Activated CD8-positive, alpha-beta memory T cell treated with anti-CD3 and anti-CD28 coated beads for 1 hour (primary cell): Measurements from ENCODE around the gene ADAR.
A peak's percentile ranks its signal among the peaks of the same experiment; 100 is the strongest.

Experiments
- DNase-seq, 2 donors: peaks; one replicate each; pipeline ENCODE4 v3.0.0-alpha.2; 2020; ENCODE audit warnings: low read depth in 1 of 2; ENCODE audit errors: extremely low read depth in 1 of 2

ADAR gene

DNA sequence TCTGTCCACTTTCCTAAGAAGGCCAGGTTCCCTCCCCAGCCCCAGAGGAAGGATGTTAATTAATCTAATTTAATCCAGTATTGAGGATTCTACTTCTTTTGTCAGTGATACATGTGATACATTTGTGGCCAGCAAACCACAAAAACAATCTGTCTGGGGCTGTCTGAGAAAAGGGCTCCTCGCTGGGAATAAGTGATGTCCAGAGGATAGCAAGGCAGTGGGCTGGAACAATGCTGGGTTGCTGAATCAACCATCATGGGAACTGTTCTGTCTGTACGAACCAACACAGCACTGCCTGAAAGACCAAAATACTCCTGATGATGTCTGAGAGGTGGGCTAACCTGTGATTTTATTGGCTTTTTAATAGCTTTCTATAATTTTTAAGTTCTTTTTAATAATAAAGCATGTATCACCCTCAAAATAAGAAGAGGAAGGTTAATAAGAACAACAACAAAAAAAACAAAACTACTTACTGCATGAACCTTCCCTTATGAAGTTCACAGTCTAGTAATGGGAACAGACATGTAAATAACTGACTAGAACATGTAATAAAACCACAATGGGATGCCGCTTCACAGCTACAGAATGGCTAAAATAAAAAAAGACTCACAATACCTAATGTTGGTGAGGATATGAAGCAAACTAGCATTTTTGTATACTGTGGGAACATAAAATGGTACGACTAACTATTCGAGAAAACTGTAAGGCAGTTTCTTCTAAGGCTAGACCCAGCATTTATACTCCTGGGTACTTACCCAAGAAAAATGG is 11.4 kb upstream of the ADAR start:
- no peak for DNase-seq

GRCh38 chr1:154616659-154617345 is 8.8 kb upstream of the ADAR start:
- no peak for DNase-seq

DNA sequence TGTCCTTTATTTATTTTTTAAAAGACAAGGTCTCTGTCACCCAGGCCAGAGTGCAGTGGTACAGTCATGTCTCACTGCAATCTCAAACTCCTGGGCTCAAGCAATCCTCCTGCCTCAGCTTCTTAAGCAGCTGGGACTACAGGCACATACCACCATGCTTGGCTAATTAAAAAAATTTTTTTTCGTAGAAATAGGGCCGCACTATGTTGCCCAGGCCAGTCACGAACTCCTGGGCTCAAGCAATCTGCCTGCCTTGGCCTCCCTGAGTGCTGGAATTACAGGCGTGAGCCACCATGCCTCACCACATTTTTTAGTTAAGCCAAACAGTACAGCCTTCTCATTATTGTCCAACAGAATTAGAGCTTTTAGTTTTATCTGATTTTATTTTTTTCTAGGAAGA is 7.4 kb upstream of the ADAR start:
- no peak for DNase-seq

GRCh38 chr1:154614901-154615300 is 6.9 kb upstream of the ADAR start:
- DNase-seq: no peak

- no peak for DNase-seq
Measured at GRCh38 chr1:154614247-154614646, 6.3 kb upstream of the ADAR start.

DNA sequence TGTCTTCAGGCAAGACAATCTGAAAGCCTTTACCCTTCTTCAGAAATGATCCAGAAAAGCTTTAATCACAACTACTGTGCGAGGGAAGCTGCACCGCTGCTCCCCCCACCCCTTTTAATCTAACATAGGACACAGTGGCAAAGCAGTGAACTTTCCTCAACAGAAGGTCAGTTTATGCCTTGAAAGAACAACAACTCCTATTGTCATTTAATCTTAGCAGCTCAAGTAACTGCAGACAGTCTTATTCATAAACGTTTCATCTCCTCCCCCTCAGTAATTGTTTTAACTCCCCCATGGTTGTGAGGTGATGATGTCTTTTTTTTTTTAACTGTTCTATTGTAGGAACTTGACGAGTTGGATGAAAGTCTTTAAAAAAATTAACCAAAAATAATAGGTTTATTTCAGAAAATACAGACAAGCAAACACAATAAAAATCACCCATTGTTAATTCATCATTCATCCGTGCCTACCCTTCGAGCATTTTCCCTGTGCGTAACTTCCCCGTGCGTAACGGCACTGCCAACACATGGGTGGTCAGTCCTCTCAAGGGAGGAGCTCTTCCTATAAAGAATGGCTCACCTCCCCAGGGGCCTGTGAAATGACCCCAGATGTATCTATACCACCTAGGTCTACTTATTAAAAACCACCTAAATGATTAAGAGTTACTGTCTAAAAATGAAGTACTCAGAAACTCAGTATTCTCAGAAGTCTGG is 3.3 kb upstream of the ADAR start:
- DNase-seq: no peak

GRCh38 chr1:154609398-154610380 is 1.7 kb upstream of the ADAR start:
- DNase-seq: no peak

DNA sequence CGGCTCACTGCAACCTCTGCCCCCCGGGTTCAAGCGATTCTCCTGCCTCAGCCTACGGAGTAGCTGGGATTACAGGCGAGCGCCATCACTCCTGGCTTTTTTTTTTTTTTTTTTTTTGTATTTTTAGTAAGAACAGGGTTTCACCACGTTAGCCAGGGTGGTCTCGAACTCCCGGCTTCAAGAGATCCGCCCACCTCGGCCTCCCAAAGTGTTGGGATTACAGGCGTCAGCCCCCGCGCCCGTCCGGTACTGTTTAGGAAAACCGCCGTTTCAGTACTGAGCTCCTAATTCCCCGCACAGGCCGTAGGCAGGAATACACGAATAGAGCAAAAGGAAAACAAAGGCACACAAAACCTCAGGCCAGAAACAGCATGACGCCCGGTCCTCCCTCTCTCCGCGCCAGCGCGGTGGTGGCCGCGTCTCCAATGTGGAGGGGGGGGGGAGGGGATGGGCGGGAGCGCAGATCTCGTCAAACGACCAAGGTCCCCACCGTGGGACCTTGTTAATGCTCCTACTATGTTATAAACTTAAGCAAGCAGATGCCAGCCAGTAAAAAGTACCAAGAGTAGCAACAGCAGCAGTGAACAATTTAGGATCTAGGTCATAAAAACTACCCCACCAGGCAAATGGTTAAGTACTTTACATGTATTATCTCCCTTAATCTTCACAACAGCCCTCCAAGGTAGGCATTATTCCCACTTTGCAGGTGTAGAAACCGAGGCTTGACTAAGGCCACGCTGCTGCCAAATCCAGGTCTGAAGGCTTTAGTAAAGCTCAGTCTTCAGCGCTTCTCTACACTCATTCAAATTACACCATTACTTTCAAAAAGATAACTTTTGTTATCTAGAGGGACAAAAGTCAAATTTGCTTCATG is 648 bp upstream of the ADAR start:
- DNase-seq: peak in 1 of 2 donors; percentile 9

DNA sequence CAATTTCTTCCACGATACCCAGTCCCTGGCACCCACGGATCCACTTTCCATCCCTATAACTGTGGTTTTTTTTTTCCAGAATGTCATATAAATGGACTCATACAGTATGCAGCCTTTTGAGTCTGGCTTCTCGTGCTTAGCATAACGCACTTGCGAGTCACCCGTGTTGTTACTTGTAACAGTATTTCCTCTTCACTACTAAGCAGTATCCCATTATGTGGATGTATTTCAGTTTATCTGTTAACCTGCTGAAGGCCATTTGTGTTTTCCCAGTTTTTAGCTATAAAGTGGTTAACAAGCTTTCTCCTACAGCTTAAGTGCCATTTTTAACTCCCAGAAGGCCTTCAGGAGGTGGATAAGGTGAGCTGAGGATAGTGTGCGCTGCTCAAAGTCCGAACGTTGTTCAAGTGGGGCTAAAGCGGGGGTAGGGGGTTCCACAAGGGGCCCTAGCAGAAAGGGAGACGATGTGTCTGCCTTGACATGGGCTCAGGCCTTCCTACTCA is 829 bp downstream of the ADAR start:
- no peak for DNase-seq

GRCh38 chr1:154605534-154605933 is 2.5 kb downstream of the ADAR start:
- DNase-seq: no peak

DNA sequence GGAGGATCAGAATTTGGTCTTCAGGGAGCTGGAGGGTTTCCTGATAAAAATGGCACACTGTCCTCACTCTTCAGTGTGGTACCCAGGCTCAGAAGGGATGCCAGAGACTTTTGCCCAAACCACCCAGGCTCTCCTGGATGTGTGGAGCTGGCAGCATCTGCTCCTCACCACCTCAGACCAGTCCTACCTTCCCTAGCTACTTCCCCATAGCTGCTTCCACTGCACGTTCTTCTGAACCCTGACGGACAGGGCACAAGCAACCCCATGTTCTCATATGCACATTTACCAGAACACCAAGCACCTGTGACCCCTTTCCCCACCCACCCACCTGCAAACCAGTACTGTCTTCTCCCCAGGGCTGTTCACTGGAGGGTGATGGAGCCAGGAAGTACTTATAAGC is 4.7 kb downstream of the ADAR start:
- no peak for DNase-seq

DNA sequence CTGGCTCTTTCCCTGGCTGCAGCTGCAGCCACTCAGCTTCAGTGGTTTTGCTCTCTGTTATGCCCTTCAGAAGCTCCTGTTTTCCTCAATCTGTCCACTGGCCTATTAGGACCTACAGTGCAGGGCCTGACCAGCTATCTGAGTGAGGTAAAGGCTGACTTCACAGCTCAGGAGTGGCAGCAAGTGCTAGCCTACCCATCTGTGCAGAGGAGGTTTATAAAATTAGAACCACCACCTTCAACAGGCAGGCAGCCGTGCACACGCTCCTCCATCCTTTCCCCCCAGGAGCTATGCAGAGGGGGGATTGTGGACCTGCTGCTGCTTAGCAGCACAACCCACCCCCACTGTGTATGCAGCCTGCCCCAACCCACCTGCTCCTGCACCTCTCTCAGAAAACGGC is 8.3 kb downstream of the ADAR start:
- no peak for DNase-seq

DNA sequence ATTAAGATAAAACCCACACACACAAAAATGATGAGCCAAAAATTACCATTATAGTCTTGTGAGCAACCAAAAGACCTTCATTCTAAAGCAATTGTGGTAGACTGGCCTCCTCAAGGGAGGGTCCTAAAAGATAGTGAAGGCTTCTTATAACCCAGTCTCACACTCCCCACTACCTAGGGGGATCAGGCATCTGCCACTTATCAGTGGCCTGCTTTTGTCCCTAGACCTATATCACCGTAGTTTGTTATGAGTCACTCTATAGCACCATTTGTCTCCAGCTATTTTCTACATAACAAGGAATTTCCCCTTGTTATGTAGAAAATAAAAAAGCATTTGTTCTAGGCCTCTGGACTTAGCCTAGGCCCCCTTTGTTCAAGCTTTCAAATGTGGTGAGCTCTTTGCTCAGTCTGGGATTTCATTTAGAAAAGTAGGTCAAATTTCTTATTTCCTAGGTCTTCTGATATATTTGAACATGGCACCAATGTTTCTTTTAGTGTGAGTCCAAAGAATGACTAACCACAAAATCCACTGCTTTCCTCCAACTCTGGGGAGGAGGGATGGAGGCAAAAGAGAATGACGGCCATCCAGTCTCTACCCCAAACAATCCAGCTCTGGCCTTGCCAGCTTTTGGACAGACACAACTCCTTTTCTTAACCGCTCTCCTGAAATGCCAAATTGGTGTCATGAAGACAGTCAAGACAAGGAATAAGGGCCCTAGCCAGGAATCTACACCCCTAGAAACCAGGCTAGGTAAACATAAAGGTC is 8.9 kb downstream of the ADAR start:
- no peak for DNase-seq

- no peak for DNase-seq
Measured at GRCh38 chr1:154595621-154596020, 12.4 kb downstream of the ADAR start.

- DNase-seq: no peak
Measured at GRCh38 chr1:154594811-154595210, 13.2 kb downstream of the ADAR start.

DNA sequence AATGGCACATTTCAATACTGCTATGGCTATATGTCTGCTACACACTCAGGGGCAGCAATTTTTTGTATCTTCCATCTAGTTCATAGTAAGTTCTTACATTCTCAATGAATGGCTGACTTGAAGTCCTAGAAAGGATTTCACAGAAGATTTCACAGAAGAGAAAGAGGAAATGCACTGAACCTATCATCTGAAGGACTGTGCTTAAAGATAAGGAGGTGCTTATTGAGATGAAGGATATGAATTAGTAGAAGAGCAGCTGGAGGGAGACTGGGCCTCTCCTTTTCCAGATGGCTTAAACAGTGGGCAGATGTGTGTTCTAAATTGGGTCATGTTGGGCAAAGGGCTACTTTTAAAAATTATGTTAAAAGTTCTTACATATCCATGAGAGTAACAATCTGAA is 14.6 kb downstream of the ADAR start:
- no peak for DNase-seq

DNA sequence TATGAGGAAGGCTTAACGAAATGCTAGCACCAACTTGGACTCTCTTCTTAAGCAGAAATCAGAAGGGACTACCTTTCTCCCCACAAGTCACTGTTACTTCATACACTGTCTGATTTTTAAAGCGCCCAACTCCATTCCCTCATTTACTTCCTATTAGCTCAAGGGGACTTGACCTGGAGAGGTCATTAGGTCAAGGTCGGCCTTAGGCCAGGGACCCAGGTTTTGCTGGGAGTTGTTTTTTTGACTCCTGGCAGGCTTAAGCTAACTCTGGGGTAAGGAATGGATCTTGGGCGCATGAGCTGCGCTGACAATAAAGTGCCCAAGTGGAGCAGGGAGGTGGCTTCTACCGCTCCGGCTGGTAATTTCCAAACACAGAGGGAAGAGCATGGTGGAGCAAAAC is 16.8 kb downstream of the ADAR start:
- no peak for DNase-seq

GRCh38 chr1:154590756-154591155 is 17.2 kb downstream of the ADAR start:
- no peak for DNase-seq

DNA sequence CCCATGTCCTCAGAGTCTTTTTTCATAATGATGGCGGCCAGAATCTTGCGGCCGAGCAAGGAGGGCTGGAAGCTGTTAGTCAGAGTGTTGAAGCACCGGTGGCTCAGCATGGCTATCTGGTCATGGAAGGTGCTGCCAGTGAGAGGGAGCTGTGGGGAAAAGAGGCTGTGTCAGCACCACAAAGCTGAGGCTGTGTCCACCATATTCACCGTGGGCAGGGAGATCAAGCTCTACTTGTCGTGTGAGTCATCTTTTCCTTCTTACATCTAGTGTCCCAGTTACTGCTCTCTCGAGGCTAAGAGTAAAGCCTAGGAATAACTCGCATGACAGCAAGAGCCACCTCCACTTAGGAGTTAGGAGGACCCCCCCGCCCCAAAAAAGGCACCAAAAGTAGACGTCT is 18.2 kb downstream of the ADAR start:
- DNase-seq: no peak
